HFFc6 (cell line): ENCODE data around the gene SKA1. TPM values are rescaled to one million over a fixed set of nuclear protein-coding genes. Genes with fewer than 3 reads are reported as not detected.

Source experiments
- total RNA-seq, 6 experiments: library from RNA; stranded (reverse); fragmentation: NEBNext Ultra II Directional; extraction: Animal tissue kit (Norgen Biotek cat#: 25700); gene quantifications; 2 replicates in 1 of 6; 3 replicates in 5 of 6; pipeline ENCODE4 v1.2.3, GENCODE V29; 2021

Gene SKA1
- total RNA-seq, 6 experiments from 2014 or later: 8.2 to 18.0 (median 15.7) TPM

Other genes with a start within 250 kb of the SKA1 start
- under 1 TPM in 2 of 6 experiments, not detected in 4; 0.17 to 0.28 TPM for gene MYO5B, start 179.9 kb upstream of the SKA1 start, total RNA-seq
- gene CFAP53, start 108.6 kb upstream of the SKA1 start, total RNA-seq: under 1 TPM in 3 of 6 experiments, not detected in 3; 0.10 to 0.17 (median 0.14) TPM
- gene MBD1, start 93.5 kb upstream of the SKA1 start, total RNA-seq: 10 to 100 TPM; 48.3 to 56.0 (median 53.1) TPM
- 10 to 100 TPM; 37.4 to 53.1 (median 44.4) TPM for gene CXXC1, start 87.4 kb upstream of the SKA1 start, total RNA-seq
- gene MAPK4, start 185.0 kb downstream of the SKA1 start, total RNA-seq: not detected